ENCODE measurements around the gene MGAT5. TPM values are rescaled to one million over a fixed set of nuclear protein-coding genes. Genes with fewer than 3 reads are reported as not detected.

MGAT5 gene
- total RNA-seq, 4 donors from 2014 or later = 47.4 to 56.4 (median 50.3) TPM

DNA sequence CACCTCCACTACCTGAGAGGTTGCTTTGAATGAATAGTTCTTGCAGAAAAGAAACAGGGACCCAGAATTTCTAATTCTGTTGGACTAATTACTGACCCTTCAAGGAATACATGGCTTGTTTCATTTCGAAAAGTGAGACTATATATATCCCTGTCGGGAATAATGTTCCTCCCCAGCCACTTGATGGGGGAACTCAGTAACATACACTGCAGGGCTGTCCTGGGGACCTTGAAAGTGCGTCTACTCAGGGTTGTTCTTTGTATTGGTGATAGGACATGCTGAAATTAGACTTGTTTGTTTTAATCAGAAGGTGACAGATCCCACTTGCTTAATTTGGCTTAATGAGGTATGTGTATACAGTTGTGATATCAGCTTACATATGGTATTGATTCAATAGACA is 25.5 kb downstream of the MGAT5 start:
- Histone ChIP-seq H3K9me3 (no peaks in the 10 kb centered on the region), H3K4me3 (no peak overlapping the region), H3K36me3 (no peaks in the 10 kb centered on the region), H3K27me3 (no peaks in the 10 kb centered on the region), H3K27ac (replicated peaks in 1 of 4) (no peak overlapping the region), H3K4me1 (peaks cover 0 to 22% (median 0%) of the 10 kb centered on the region in 4 donors)
- TF ChIP-seq POLR2A (IDR thresholded peaks at IDR 0.05; ENCODE audit: low read depth) = no peak
- TF ChIP-seq POLR2AphosphoS5 (IDR thresholded peaks at IDR 0.05) = no peak
- TF ChIP-seq EP300 (IDR thresholded peaks at IDR 0.05) = no peak
- TF ChIP-seq, protein P1, sequence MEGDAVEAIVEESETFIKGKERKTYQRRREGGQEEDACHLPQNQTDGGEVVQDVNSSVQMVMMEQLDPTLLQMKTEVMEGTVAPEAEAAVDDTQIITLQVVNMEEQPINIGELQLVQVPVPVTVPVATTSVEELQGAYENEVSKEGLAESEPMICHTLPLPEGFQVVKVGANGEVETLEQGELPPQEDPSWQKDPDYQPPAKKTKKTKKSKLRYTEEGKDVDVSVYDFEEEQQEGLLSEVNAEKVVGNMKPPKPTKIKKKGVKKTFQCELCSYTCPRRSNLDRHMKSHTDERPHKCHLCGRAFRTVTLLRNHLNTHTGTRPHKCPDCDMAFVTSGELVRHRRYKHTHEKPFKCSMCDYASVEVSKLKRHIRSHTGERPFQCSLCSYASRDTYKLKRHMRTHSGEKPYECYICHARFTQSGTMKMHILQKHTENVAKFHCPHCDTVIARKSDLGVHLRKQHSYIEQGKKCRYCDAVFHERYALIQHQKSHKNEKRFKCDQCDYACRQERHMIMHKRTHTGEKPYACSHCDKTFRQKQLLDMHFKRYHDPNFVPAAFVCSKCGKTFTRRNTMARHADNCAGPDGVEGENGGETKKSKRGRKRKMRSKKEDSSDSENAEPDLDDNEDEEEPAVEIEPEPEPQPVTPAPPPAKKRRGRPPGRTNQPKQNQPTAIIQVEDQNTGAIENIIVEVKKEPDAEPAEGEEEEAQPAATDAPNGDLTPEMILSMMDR (IDR thresholded peaks at IDR 0.05) = no peak
- WGBS = 90% methylated on average over 3 of the region's 3 CpGs
- intact Hi-C loops (cut with DNase I) = no loop called here
- no peak for DNase-seq (ENCODE audit: extremely low spot score)

DNA sequence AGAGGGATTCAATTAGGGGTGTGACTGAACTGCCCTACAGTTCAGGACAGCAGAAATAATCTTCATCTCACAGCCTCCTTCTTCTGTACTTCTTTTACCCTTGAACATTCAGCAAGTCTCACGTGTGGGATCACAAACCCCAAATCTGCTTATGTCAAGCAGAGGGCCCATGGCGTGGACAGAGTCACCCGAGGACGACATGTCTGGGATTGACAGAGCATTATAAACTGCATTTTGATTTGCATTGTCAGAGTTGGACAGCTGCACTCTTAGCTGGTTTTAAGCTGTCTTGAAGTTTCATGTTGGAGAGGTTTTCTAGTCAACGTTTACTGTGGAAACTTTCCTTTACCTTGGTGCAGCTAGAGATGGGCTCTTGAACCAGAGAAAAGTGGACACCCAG is 26.4 kb downstream of the MGAT5 start:
- peaks cover 0 to 16% (median 0%) of the 10 kb centered on the region in 4 donors for H3K4me1 ChIP-seq
- H3K4me3 ChIP-seq = no peak overlapping the region
- H3K27ac ChIP-seq (replicated peaks in 1 of 4) = no peak overlapping the region
- no peaks in the 10 kb centered on the region for H3K27me3 ChIP-seq
- DNase-seq (ENCODE audit: extremely low spot score) = no peak
- WGBS = 83% methylated on average over 5 of the region's 5 CpGs
- no peaks in the 10 kb centered on the region for H3K36me3 ChIP-seq
- no peaks in the 10 kb centered on the region for H3K9me3 ChIP-seq
- TF ChIP-seq, protein P1 (IDR thresholded peaks at IDR 0.05) = no peak
- TF ChIP-seq POLR2AphosphoS5 (IDR thresholded peaks at IDR 0.05) (no peak), EP300 (IDR thresholded peaks at IDR 0.05) (no peak), POLR2A (IDR thresholded peaks at IDR 0.05; ENCODE audit: low read depth) (no peak)
- intact Hi-C loops (cut with DNase I) = no loop called here

DNA sequence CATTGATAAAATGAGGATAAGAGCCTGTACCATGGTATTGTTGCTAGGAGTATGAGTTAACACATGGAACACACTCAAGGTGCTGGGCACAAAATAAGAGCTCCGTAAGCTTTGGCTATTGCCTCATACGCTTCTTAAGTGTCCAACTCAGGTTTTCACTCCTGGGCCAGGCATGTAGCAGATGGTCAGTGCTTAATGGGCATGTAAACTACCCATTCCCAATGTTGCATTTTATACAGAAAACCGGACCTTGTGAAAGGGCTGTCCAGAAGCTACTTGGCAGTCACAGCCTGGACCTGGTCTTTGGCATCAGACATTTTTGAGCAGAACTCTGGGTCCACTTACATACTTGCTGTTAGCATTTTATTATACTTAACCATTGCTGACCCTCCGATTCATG is 26.9 kb downstream of the MGAT5 start:
- WGBS = 98% methylated on average over 4 of the region's 4 CpGs
- no peak overlapping the region for H3K4me3 ChIP-seq
- intact Hi-C loops (cut with DNase I) = no loop called here
- peaks cover 0 to 16% (median 0%) of the 10 kb centered on the region in 4 donors for H3K4me1 ChIP-seq
- H3K36me3 ChIP-seq = no peaks in the 10 kb centered on the region
- no peaks in the 10 kb centered on the region for H3K27me3 ChIP-seq
- no peaks in the 10 kb centered on the region for H3K9me3 ChIP-seq
- no peak for DNase-seq (ENCODE audit: extremely low spot score)
- no peak overlapping the region for H3K27ac ChIP-seq (replicated peaks in 1 of 4)
- TF ChIP-seq POLR2A (IDR thresholded peaks at IDR 0.05; ENCODE audit: low read depth) (no peak), POLR2AphosphoS5 (IDR thresholded peaks at IDR 0.05) (no peak), EP300 (IDR thresholded peaks at IDR 0.05) (no peak)
- TF ChIP-seq, protein P1 (IDR thresholded peaks at IDR 0.05) = no peak

DNA sequence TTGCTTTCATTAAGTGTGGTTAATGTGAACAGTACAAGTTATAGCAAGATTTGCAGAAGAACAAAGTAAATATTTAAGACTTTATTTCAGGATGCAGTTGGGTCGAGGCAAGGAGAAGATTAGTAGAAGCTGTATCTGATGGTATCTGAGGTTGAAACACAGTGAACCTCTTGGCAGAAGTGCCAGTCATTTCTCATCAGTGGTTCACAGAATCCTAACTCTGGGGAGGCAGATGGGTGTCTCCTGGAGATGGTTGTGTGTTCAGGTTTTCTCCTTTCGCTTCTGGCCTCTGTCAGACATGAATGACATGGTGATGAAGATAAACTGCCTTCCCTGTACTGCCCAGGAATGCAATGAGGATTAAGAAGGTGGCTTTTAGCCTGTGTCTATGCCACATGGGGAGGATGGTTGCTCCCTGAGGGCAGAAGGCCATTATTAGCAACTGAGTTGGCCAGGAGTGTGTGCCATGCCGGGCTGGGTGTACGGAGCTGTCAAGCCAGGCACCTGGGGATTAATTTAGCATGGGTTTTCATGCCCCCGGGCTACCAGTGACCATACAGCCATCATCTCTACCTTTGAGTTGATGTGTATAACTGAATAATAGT is 28.0 kb downstream of the MGAT5 start:
- H3K4me3 ChIP-seq = no peak overlapping the region
- DNase-seq (ENCODE audit: extremely low spot score) = no peak
- no peaks in the 10 kb centered on the region for H3K36me3 ChIP-seq
- TF ChIP-seq POLR2AphosphoS5 (IDR thresholded peaks at IDR 0.05) (no peak), EP300 (IDR thresholded peaks at IDR 0.05) (no peak), POLR2A (IDR thresholded peaks at IDR 0.05; ENCODE audit: low read depth) (no peak)
- TF ChIP-seq, protein P1 (IDR thresholded peaks at IDR 0.05) = no peak
- no peak overlapping the region for H3K27ac ChIP-seq (replicated peaks in 1 of 4)
- WGBS = 85% methylated on average over 5 of the region's 5 CpGs
- H3K4me1 ChIP-seq = peaks cover 0 to 16% (median 0%) of the 10 kb centered on the region in 4 donors
- no peaks in the 10 kb centered on the region for H3K27me3 ChIP-seq
- intact Hi-C loops (cut with DNase I) = no loop called here
- no peaks in the 10 kb centered on the region for H3K9me3 ChIP-seq
